HFFc6 (cell line): ENCODE measurements around the gene OPA1. TPM values are rescaled to one million over a fixed set of nuclear protein-coding genes. Genes with fewer than 3 reads are reported as not detected.

ENCODE experiments used
- DNase-seq: peaks from one replicate; pipeline ENCODE4 v3.0.0-alpha.2; 2018
- H3K27ac Mint-ChIP-seq: 2 replicates; pipeline ENCODE4 v1.8.0; 2020; ENCODE audit warnings: mild to moderate bottlenecking, mixed read lengths
- H3K27me3 Mint-ChIP-seq: 2 replicates; pipeline ENCODE4 v1.8.0; 2021; ENCODE audit warnings: mild to moderate bottlenecking, moderate library complexity, mixed read lengths; ENCODE audit not compliant: insufficient read depth
- H3K36me3 Mint-ChIP-seq: 2 replicates; pipeline ENCODE4 v1.8.0; 2021; ENCODE audit warnings: low read depth, mixed read lengths
- H3K4me1 Mint-ChIP-seq: 2 replicates; pipeline ENCODE4 v1.8.0; 2020; ENCODE audit warnings: low read depth, mixed read lengths
- H3K4me3 Mint-ChIP-seq: 2 replicates; pipeline ENCODE4 v1.8.0; 2020; ENCODE audit warnings: mild to moderate bottlenecking, moderate library complexity, mixed read lengths
- H3K9me3 Mint-ChIP-seq: 2 replicates; pipeline ENCODE4 v1.8.0; 2020; ENCODE audit warnings: mild to moderate bottlenecking, mixed read lengths
- CTCF ChIP-seq: fragments of 200-600 bp; sonication (generic); IDR thresholded peaks from 2 replicates; pipeline ENCODE4 v1.5.0; 2021; ENCODE audit warnings: antibody characterized with exemption, mild to moderate bottlenecking
- total RNA-seq, 6 experiments: library from RNA; stranded (reverse); fragmentation: NEBNext Ultra II Directional; extraction: Animal tissue kit (Norgen Biotek cat#: 25700); gene quantifications; 2 replicates in 1 of 6; 3 replicates in 5 of 6; pipeline ENCODE4 v1.2.3, GENCODE V29; 2021

Gene OPA1
- total RNA-seq, 6 experiments from 2014 or later: 55.7 to 69.0 (median 64.9) TPM

- no peak for TF ChIP-seq CTCF
Observed at GRCh38 chr3:193660698-193661411, 67.8 kb downstream of the OPA1 start.

GRCh38 chr3:193662757-193663322 lies 69.8 kb downstream of the OPA1 start:
- Mint-ChIP-seq H3K27me3 (no peaks in the 10 kb centered on the region), H3K4me1 (no peaks in the 10 kb centered on the region), H3K4me3 (no peak overlapping the region), H3K9me3 (no peaks in the 10 kb centered on the region), H3K36me3 (peaks cover 12% of the 10 kb centered on the region; the same call in 1 of the 2 replicates), H3K27ac (no peak overlapping the region)
- DNase-seq: no peak
- TF ChIP-seq CTCF: no peak

More at GRCh38 chr3:193660698-193661411, 67.8 kb downstream of the OPA1 start:
- Mint-ChIP-seq H3K9me3 (no peaks in the 10 kb centered on the region), H3K27me3 (no peaks in the 10 kb centered on the region), H3K27ac (no peak overlapping the region), H3K4me3 (no peak overlapping the region), H3K4me1 (no peaks in the 10 kb centered on the region), H3K36me3 (peaks cover 12% of the 10 kb centered on the region; the same call in 1 of the 2 replicates)
- no peak for DNase-seq

- TF ChIP-seq CTCF: peak; percentile 85
- Mint-ChIP-seq H3K27me3 (peaks cover 3% of the 10 kb centered on the region; the same call in 1 of the 2 replicates), H3K4me3 (no peak overlapping the region), H3K36me3 (peaks cover 3% of the 10 kb centered on the region; the same call in 1 of the 2 replicates), H3K27ac (no peak overlapping the region), H3K4me1 (no peaks in the 10 kb centered on the region), H3K9me3 (no peaks in the 10 kb centered on the region)
- DNase-seq: peak; percentile 23
Observed at GRCh38 chr3:193665370-193665989, 72.5 kb downstream of the OPA1 start.

DNA sequence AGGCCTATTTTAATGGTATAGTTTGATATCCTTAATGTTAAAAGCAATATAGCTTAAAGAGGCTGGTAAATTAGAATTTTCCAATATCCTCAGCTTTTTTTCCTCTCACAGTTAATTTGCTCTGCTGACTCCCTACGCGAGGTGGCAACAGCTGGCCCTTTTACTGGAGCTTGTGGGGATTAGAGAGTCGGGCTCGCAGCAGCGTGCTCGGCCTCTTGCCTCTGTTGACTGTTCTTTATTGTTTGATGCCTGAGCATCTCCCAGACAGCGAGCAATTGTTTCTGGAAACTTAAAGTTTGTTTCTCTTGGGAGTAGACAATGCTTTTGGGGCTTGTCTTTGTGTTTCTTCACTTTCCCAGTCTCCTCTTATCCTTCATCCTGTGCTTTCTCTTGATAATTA lies 80.8 kb downstream of the OPA1 start:
- H3K27me3 Mint-ChIP-seq: peaks cover 1% of the 10 kb centered on the region; the same call in 1 of the 2 replicates
- TF ChIP-seq CTCF: no peak
- no peak overlapping the region for H3K4me3 Mint-ChIP-seq
- H3K27ac Mint-ChIP-seq: no peak overlapping the region
- DNase-seq: no peak
- peaks cover 6% of the 10 kb centered on the region; the same call in 1 of the 2 replicates for H3K36me3 Mint-ChIP-seq
- no peaks in the 10 kb centered on the region for H3K4me1 Mint-ChIP-seq
- no peaks in the 10 kb centered on the region for H3K9me3 Mint-ChIP-seq

DNA sequence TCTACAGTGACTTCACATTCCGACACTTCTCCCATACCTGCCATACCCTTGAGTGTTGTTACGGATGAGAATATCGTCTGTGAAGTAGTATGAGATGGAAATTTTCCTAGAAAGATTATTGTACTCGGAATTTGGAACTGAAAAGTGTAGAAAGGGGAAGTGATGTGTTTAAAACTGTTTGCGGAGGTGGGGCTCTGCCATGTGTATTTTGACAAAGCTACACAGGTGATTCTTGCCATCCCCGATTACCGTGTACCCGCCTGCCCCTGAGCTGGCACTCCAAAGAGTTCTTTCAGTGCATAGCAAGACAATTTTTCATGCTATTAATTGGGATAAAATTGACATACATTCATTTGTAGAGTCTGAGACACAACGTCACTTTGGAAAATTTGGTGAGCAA lies 81.7 kb downstream of the OPA1 start:
- Mint-ChIP-seq H3K4me3 (no peak overlapping the region), H3K4me1 (peaks cover 5% of the 10 kb centered on the region), H3K36me3 (peaks cover 6% of the 10 kb centered on the region; the same call in 1 of the 2 replicates), H3K9me3 (no peaks in the 10 kb centered on the region), H3K27ac (no peak overlapping the region), H3K27me3 (peaks cover 1% of the 10 kb centered on the region; the same call in 1 of the 2 replicates)
- no peak for TF ChIP-seq CTCF
- no peak for DNase-seq
